MM.1S (cell line): ENCODE measurements around the gene PADI6.

Experiments
- EZH2 ChIP-seq: fragments of 300-600 bp; sonication (generic); optimal IDR thresholded peaks from 2 replicates; pipeline ENCODE3; 2017; ENCODE audit warnings: low read depth, mild to moderate bottlenecking, antibody characterized with exemption, low read length, mixed read lengths
- EZH2phosphoT487 ChIP-seq: fragments of 300-600 bp; sonication (generic); IDR thresholded peaks from 2 replicates; pipeline ENCODE4 v1.6.1; 2018; ENCODE audit warnings: antibody characterized with exemption, low read length
- TF ChIP-seq, protein P1 (sequence below): fragments of 300-600 bp; sonication (generic); IDR thresholded peaks from 2 replicates; pipeline ENCODE4 v1.5.1; 2016; ENCODE audit warnings: antibody characterized with exemption, low read length, mixed read lengths

DNA sequence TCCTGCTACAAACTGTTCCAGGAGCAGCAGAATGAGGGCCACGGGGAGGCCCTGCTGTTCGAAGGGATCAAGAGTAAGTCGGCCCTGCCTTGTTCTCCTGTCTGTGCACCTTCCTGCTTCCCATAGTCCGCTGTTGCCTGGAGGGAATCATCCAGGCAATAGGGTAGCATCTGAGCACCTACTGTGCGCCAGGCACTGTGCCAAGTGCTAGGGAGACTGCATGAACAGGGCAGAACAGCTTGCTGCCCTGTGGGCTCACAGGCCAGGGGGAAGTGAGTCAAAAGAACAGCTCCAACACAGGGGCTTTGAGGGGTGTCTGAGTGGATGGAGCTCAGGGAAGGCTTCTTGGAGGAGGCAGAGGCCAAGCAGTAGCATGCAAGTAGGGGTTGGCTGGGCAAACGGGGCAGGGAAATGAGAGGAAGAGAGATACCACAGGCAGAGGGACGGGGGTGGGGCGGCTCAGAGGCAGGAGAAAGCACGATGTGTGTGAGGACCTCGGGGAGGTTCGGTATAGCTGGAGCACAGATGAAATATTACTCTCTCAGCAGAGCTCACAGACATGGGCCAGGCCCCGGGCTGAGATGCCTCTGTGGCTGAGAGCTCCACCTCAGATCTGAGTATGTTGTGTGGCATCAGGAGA lies 15.5 kb upstream of the PADI6 start:
- TF ChIP-seq EZH2phosphoT487 (no peak), EZH2 (no peak)
- TF ChIP-seq, protein P1, sequence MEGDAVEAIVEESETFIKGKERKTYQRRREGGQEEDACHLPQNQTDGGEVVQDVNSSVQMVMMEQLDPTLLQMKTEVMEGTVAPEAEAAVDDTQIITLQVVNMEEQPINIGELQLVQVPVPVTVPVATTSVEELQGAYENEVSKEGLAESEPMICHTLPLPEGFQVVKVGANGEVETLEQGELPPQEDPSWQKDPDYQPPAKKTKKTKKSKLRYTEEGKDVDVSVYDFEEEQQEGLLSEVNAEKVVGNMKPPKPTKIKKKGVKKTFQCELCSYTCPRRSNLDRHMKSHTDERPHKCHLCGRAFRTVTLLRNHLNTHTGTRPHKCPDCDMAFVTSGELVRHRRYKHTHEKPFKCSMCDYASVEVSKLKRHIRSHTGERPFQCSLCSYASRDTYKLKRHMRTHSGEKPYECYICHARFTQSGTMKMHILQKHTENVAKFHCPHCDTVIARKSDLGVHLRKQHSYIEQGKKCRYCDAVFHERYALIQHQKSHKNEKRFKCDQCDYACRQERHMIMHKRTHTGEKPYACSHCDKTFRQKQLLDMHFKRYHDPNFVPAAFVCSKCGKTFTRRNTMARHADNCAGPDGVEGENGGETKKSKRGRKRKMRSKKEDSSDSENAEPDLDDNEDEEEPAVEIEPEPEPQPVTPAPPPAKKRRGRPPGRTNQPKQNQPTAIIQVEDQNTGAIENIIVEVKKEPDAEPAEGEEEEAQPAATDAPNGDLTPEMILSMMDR: no peak
